ENCODE data around the gene CFAP210. TPM values are rescaled to one million over a fixed set of nuclear protein-coding genes. Genes with fewer than 3 reads are reported as not detected.

The CFAP210 gene
- total and polyA plus RNA-seq, 2 experiments from 2014 or later, result 3.7 TPM; not detected in 1

DNA sequence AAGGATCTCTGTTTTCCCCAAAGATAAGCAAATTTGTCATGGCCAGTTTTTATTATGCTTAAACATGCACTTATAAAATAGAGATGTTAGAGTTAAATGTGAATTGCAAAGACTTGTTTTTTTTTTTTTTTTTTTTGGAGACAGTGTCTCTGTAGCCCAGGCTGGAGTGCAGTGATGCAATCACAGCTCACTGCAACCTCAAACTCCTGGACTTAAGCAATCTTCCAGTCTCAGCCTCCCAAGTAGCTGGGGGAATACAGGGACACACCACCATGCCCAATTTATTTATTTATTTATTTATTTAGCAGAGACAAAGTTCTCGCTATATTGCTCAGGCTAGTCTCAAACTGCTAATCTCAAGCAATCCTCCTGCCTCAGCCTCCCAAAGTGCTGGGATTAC is 15.1 kb upstream of the CFAP210 start:
- Mint-ChIP-seq H3K27ac (no peak overlapping the region), H3K4me3 (no peak overlapping the region), H3K27me3 (ENCODE audit: insufficient read depth, low read depth, poor library complexity) (peaks cover 3% of the 10 kb centered on the region), H3K9me3 (peaks cover 9% of the 10 kb centered on the region; the same call in 2 of the 3 replicates), H3K4me1 (no peaks in the 10 kb centered on the region), H3K36me3 (ENCODE audit: low read depth) (peaks cover 19% of the 10 kb centered on the region)
- ATAC-seq (no peak), DNase-seq (ENCODE audit: low spot score) (no peak)
- Histone ChIP-seq H2AFZ (no peak overlapping the region), H3K27ac (ENCODE audit: low read depth) (no peak overlapping the region), H3K79me2 (replicated peaks; ENCODE audit: insufficient read depth) (no peaks in the 10 kb centered on the region), H4K20me1 (replicated peaks; ENCODE audit: insufficient read depth) (0 out of 2 replicates have a peak, but pooled peaks cover 4% of the 10 kb centered on the region), H3K27me3 (ENCODE audit: insufficient read depth) (no peaks in the 10 kb centered on the region), H3K4me3 (no peak overlapping the region), H3K4me1 (ENCODE audit: insufficient read depth) (no peaks in the 10 kb centered on the region), H3K4me2 (no peak overlapping the region), H3K9me2 (ENCODE audit: insufficient read depth) (no peaks in the 10 kb centered on the region), H3K36me3 (ENCODE audit: insufficient read depth) (peaks cover 3% of the 10 kb centered on the region; the same call in 1 of the 2 replicates), H3F3A (replicated peaks; ENCODE audit: low read depth) (no peaks in the 10 kb centered on the region)
- TF ChIP-seq EZH2 (IDR thresholded peaks at IDR 0.05; ENCODE audit: low read depth, unreplicated experiment), result no peak
- TF ChIP-seq, protein P1, sequence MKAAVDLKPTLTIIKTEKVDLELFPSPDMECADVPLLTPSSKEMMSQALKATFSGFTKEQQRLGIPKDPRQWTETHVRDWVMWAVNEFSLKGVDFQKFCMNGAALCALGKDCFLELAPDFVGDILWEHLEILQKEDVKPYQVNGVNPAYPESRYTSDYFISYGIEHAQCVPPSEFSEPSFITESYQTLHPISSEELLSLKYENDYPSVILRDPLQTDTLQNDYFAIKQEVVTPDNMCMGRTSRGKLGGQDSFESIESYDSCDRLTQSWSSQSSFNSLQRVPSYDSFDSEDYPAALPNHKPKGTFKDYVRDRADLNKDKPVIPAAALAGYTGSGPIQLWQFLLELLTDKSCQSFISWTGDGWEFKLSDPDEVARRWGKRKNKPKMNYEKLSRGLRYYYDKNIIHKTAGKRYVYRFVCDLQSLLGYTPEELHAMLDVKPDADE (IDR thresholded peaks at IDR 0.05), result no peak
- TF ChIP-seq, protein P2, sequence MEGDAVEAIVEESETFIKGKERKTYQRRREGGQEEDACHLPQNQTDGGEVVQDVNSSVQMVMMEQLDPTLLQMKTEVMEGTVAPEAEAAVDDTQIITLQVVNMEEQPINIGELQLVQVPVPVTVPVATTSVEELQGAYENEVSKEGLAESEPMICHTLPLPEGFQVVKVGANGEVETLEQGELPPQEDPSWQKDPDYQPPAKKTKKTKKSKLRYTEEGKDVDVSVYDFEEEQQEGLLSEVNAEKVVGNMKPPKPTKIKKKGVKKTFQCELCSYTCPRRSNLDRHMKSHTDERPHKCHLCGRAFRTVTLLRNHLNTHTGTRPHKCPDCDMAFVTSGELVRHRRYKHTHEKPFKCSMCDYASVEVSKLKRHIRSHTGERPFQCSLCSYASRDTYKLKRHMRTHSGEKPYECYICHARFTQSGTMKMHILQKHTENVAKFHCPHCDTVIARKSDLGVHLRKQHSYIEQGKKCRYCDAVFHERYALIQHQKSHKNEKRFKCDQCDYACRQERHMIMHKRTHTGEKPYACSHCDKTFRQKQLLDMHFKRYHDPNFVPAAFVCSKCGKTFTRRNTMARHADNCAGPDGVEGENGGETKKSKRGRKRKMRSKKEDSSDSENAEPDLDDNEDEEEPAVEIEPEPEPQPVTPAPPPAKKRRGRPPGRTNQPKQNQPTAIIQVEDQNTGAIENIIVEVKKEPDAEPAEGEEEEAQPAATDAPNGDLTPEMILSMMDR (conservative IDR thresholded peaks at IDR 0.05; ENCODE audit: low read depth in 2 of 2), result no peak
- no peak for TF ChIP-seq EZH2phosphoT487 (IDR thresholded peaks at IDR 0.05; ENCODE audit: unreplicated experiment)
- no peak for TF ChIP-seq POLR2AphosphoS5 (IDR thresholded peaks at IDR 0.05; ENCODE audit: low read depth)
- no peak for TF ChIP-seq ZNF114 (CRISPR knock-in tag; IDR thresholded peaks at IDR 0.05)
- no peak for TF ChIP-seq NANOG (IDR thresholded peaks at IDR 0.05; ENCODE audit: borderline replicate concordance)

DNA sequence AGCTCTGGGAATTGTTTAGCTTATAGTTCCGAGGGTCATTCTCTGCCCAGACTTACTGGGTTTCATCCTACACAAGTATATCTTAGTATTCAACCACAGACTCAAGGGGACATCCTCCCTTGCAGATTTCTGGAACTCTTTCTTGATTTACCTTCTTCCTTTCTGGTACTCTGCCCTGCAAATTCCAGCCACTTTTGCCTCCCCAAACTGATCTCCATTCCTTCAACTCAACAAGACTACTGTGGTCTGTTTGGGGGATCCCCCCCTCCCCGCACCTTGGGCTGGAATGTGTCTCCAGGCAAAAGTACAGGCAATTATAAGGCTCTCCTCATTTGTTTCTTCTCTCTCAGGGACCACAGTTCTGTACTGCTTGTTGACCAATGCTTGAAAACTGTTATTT is 13.4 kb upstream of the CFAP210 start:
- no peaks in the 10 kb centered on the region for H3F3A ChIP-seq (replicated peaks; ENCODE audit: low read depth)
- Mint-ChIP-seq H3K9me3 (peaks cover 9% of the 10 kb centered on the region; the same call in 2 of the 3 replicates), H3K36me3 (ENCODE audit: low read depth) (peaks cover 19% of the 10 kb centered on the region), H3K4me3 (no peak overlapping the region), H3K27me3 (ENCODE audit: insufficient read depth, low read depth, poor library complexity) (peaks cover 3% of the 10 kb centered on the region), H3K27ac (no peak overlapping the region), H3K4me1 (no peaks in the 10 kb centered on the region)
- DNase-seq (ENCODE audit: low spot score) (no peak), ATAC-seq (no peak)
- H3K36me3 ChIP-seq (ENCODE audit: insufficient read depth), result peaks cover 3% of the 10 kb centered on the region; the same call in 1 of the 2 replicates
- no peaks in the 10 kb centered on the region for H3K4me1 ChIP-seq (ENCODE audit: insufficient read depth)
- H4K20me1 ChIP-seq (replicated peaks; ENCODE audit: insufficient read depth), result 0 out of 2 replicates have a peak, but pooled peaks cover 4% of the 10 kb centered on the region
- H3K9me2 ChIP-seq (ENCODE audit: insufficient read depth), result no peaks in the 10 kb centered on the region
- H3K27ac ChIP-seq (ENCODE audit: low read depth), result no peak overlapping the region
- H3K4me3 ChIP-seq, result no peak overlapping the region
- no peak overlapping the region for H2AFZ ChIP-seq
- no peak overlapping the region for H3K4me2 ChIP-seq
- H3K27me3 ChIP-seq (ENCODE audit: insufficient read depth), result no peaks in the 10 kb centered on the region
- H3K79me2 ChIP-seq (replicated peaks; ENCODE audit: insufficient read depth), result no peaks in the 10 kb centered on the region
- TF ChIP-seq NANOG (IDR thresholded peaks at IDR 0.05; ENCODE audit: borderline replicate concordance), result no peak
- TF ChIP-seq, protein P1 (IDR thresholded peaks at IDR 0.05), result no peak
- TF ChIP-seq, protein P3, sequence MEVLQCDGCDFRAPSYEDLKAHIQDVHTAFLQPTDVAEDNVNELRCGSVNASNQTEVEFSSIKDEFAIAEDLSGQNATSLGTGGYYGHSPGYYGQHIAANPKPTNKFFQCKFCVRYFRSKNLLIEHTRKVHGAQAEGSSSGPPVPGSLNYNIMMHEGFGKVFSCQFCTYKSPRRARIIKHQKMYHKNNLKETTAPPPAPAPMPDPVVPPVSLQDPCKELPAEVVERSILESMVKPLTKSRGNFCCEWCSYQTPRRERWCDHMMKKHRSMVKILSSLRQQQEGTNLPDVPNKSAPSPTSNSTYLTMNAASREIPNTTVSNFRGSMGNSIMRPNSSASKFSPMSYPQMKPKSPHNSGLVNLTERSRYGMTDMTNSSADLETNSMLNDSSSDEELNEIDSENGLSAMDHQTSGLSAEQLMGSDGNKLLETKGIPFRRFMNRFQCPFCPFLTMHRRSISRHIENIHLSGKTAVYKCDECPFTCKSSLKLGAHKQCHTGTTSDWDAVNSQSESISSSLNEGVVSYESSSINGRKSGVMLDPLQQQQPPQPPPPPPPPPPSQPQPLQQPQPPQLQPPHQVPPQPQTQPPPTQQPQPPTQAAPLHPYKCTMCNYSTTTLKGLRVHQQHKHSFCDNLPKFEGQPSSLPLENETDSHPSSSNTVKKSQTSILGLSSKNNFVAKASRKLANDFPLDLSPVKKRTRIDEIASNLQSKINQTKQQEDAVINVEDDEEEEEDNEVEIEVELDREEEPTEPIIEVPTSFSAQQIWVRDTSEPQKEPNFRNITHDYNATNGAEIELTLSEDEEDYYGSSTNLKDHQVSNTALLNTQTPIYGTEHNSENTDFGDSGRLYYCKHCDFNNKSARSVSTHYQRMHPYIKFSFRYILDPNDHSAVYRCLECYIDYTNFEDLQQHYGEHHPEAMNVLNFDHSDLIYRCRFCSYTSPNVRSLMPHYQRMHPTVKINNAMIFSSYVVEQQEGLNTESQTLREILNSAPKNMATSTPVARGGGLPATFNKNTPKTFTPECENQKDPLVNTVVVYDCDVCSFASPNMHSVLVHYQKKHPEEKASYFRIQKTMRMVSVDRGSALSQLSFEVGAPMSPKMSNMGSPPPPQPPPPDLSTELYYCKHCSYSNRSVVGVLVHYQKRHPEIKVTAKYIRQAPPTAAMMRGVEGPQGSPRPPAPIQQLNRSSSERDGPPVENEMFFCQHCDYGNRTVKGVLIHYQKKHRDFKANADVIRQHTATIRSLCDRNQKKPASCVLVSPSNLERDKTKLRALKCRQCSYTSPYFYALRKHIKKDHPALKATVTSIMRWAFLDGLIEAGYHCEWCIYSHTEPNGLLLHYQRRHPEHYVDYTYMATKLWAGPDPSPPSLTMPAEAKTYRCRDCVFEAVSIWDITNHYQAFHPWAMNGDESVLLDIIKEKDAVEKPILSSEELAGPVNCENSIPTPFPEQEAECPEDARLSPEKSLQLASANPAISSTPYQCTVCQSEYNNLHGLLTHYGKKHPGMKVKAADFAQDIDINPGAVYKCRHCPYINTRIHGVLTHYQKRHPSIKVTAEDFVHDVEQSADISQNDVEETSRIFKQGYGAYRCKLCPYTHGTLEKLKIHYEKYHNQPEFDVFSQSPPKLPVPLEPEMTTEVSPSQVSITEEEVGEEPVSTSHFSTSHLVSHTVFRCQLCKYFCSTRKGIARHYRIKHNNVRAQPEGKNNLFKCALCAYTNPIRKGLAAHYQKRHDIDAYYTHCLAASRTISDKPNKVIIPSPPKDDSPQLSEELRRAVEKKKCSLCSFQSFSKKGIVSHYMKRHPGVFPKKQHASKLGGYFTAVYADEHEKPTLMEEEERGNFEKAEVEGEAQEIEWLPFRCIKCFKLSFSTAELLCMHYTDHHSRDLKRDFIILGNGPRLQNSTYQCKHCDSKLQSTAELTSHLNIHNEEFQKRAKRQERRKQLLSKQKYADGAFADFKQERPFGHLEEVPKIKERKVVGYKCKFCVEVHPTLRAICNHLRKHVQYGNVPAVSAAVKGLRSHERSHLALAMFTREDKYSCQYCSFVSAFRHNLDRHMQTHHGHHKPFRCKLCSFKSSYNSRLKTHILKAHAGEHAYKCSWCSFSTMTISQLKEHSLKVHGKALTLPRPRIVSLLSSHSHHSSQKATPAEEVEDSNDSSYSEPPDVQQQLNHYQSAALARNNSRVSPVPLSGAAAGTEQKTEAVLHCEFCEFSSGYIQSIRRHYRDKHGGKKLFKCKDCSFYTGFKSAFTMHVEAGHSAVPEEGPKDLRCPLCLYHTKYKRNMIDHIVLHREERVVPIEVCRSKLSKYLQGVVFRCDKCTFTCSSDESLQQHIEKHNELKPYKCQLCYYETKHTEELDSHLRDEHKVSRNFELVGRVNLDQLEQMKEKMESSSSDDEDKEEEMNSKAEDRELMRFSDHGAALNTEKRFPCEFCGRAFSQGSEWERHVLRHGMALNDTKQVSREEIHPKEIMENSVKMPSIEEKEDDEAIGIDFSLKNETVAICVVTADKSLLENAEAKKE (CRISPR knock-in tag; IDR thresholded peaks at IDR 0.05), result no peak
- TF ChIP-seq ZNF114 (CRISPR knock-in tag; IDR thresholded peaks at IDR 0.05), result no peak
- TF ChIP-seq EZH2 (IDR thresholded peaks at IDR 0.05; ENCODE audit: low read depth, unreplicated experiment), result no peak
- no peak for TF ChIP-seq STAT1 (IDR thresholded peaks at IDR 0.05; ENCODE audit: unreplicated experiment)
- TF ChIP-seq POLR2AphosphoS5 (IDR thresholded peaks at IDR 0.05; ENCODE audit: low read depth), result no peak
- no peak for TF ChIP-seq CREB1 (CRISPR knock-in tag; IDR thresholded peaks at IDR 0.05; ENCODE audit: low read depth)
